K562 (cell line): ENCODE measurements around the gene PIK3CD. TPM values are rescaled to one million over a fixed set of nuclear protein-coding genes. Genes with fewer than 3 reads are reported as not detected.

Experiments used
- ATAC-seq: fragments of 200-7000 bp; cut with Tn5 transposase; 3 replicates; pipeline ENCODE4 v1.9.1; 2020; ENCODE audit warnings: moderate library complexity
- BruUV-seq: library from RNA; stranded (reverse); fragments of 400-500 nt; replicated peaks from 2 replicates; lab custom pipeline; 2021; lab: Mats Ljungman, UMichigan
- CTCF ChIA-PET: fragments of 300-600 bp; formaldehyde crosslinking; extraction: SDS; loops from one replicate; lab custom pipeline; 2021; ENCODE audit warnings: low intra/inter-chr PET ratio; lab: Yijun Ruan, JAX
- POLR2A ChIA-PET: fragments of 300-600, 350-650 bp; sonication (Branson Sonifier 250); formaldehyde crosslinking; extraction: SDS; loops from one replicate; lab custom pipeline; 2021; ENCODE audit warnings: antibody characterized with exemption, inconsistent platforms; lab: Yijun Ruan, JAX
- DNase-seq, 4 experiments: peaks; one replicate each; pipeline versions ENCODE4 v3.0.0 to v3.0.0-alpha.2; 2011 to 2018; ENCODE audit warnings: low spot score in 3 of 4, mixed read lengths in 3 of 4; ENCODE audit errors: extremely low read depth in 1 of 4
- FAIRE-seq: peaks from 2 replicates; lab custom pipeline; 2011; peaks lifted over from hg19 to GRCh38; lab: Jason Lieb, UNC
- H2AFZ ChIP-seq: 2 replicates; pipeline ENCODE4 v1.6.0; 2011; ENCODE audit warnings: low read depth, low read length, control low read depth, inconsistent platforms
- H3K27ac ChIP-seq: fragments of 200-600 bp; 3 replicates; pipeline ENCODE4 v1.8.0; 2011; ENCODE audit warnings: low read depth, mild to moderate bottlenecking, control low read depth, inconsistent platforms, low read length, moderate library complexity, mixed read lengths; ENCODE audit errors: extremely low read depth
- H3K27me3 ChIP-seq, 2 experiments: fragments of 300-600 bp in 1 of 2; 2 replicates in 1 of 2; 3 replicates in 1 of 2; pipeline versions ENCODE4 v1.6.0 to v1.8.0; 2011; ENCODE audit warnings: inconsistent platforms in 2 of 2, low read length in 2 of 2, mild to moderate bottlenecking in 1 of 2, mixed read lengths in 1 of 2, moderate library complexity in 1 of 2; ENCODE audit not compliant: control insufficient read depth in 2 of 2, insufficient read depth in 2 of 2
- H3K36me3 ChIP-seq: fragments of 300-600 bp; 3 replicates; pipeline ENCODE4 v1.8.0; 2011; ENCODE audit warnings: mild to moderate bottlenecking, low read length, inconsistent platforms; ENCODE audit not compliant: control insufficient read depth, insufficient read depth
- H3K4me1 ChIP-seq, 2 experiments: fragments of 200-600 bp in 1 of 2; replicated peaks in 1 of 2; 2 replicates in 1 of 2; 3 replicates in 1 of 2; pipeline versions ENCODE4 v1.5.1 to v1.8.0; 2011; ENCODE audit warnings: inconsistent platforms in 2 of 2, low read length in 2 of 2, mild to moderate bottlenecking in 1 of 2, mixed read lengths in 1 of 2, moderate library complexity in 1 of 2; ENCODE audit not compliant: control insufficient read depth in 2 of 2, insufficient read depth in 2 of 2
- H3K4me2 ChIP-seq: 2 replicates; pipeline ENCODE4 v1.6.1; 2011; ENCODE audit warnings: low read length, control low read depth, inconsistent platforms, mixed read lengths; ENCODE audit not compliant: insufficient read depth
- H3K4me3 ChIP-seq: fragments of 200-600 bp; sonication (generic), shearing (Covaris generic); 2 replicates; pipeline ENCODE4 v1.5.1; 2016; ENCODE audit warnings: control low read depth, inconsistent platforms
- H3K79me2 ChIP-seq: fragments of 200-600 bp; 3 replicates; pipeline ENCODE4 v1.8.0; 2011; ENCODE audit warnings: low read length, inconsistent platforms; ENCODE audit not compliant: control insufficient read depth, insufficient read depth
- H3K9ac ChIP-seq, 2 experiments: 2 replicates each; pipeline versions ENCODE4 v1.6.0 to v1.6.1; 2011; ENCODE audit warnings: low read depth in 2 of 2, low read length in 2 of 2, control low read depth in 1 of 2, inconsistent platforms in 1 of 2, mild to moderate bottlenecking in 1 of 2, mixed read lengths in 1 of 2; ENCODE audit not compliant: insufficient read depth in 1 of 2
- H3K9me1 ChIP-seq: one replicate; pipeline ENCODE4 v1.6.0; 2011; ENCODE audit warnings: inconsistent platforms, mild to moderate bottlenecking, low read length, moderate library complexity; ENCODE audit not compliant: control insufficient read depth, insufficient read depth
- H3K9me3 ChIP-seq: replicated peaks from 2 replicates; pipeline ENCODE4 v1.5.1; 2011; ENCODE audit warnings: low read depth, low read length, inconsistent platforms; ENCODE audit not compliant: control insufficient read depth, insufficient read depth
- H4K20me1 ChIP-seq: replicated peaks from 2 replicates; pipeline ENCODE4 v1.6.1; 2011; ENCODE audit warnings: low read length, inconsistent platforms, mixed read lengths; ENCODE audit not compliant: control insufficient read depth, insufficient read depth
- EGR1 ChIP-seq: fragments of 450-650 bp; conservative IDR thresholded peaks from 2 replicates; pipeline ENCODE4 v1.6.1; 2017; ENCODE audit warnings: mild to moderate bottlenecking
- EZH2 ChIP-seq: IDR thresholded peaks from 2 replicates; pipeline ENCODE4 v1.6.1; 2012; ENCODE audit warnings: low read depth, mild to moderate bottlenecking, inconsistent platforms, low read length, borderline replicate concordance
- PCBP1 ChIP-seq: fragments of 200-400 bp; formaldehyde crosslinking; IDR thresholded peaks from 2 replicates; pipeline ENCODE4 v1.6.1; 2018; ENCODE audit warnings: mild to moderate bottlenecking, low read depth, low read length; ENCODE audit not compliant: poor library complexity, severe bottlenecking
- SETDB1 ChIP-seq: IDR thresholded peaks from one replicate; pipeline ENCODE4 v1.6.1; 2012; ENCODE audit warnings: low read length, control low read depth, inconsistent platforms
- SP1 ChIP-seq: sonication (generic); formaldehyde crosslinking; IDR thresholded peaks from 2 replicates; pipeline ENCODE4 v1.8.1; 2022; ENCODE audit warnings: mild to moderate bottlenecking, missing genetic modification reagents
- SPI1 ChIP-seq: IDR thresholded peaks from 2 replicates; pipeline ENCODE4 v1.6.1; 2011; ENCODE audit warnings: low read depth, low read length, control low read depth, borderline replicate concordance
- ZNF133 ChIP-seq: fragments of 250-450 bp; sonication (Bioruptor Pico); IDR thresholded peaks from 2 replicates; pipeline ENCODE4 v1.4.0; 2020; ENCODE audit warnings: mild to moderate bottlenecking
- WGBS: fragments of 100-300 bp; shearing (Covaris generic); methylation state at CpG from one replicate; pipeline ENCODE4 v1.1.6; 2016; ENCODE audit warnings: low coverage, mixed read lengths; ENCODE audit not compliant: insufficient coverage; ENCODE audit errors: missing lambda C conversion rate; 5-methylcytosine and 5-hydroxymethylcytosine counted together
- in situ Hi-C: fragments of 300-500 bp; cut with MboI; formaldehyde crosslinking; loops from 4 replicates; pipeline ENCODE4 v1.15.0; 2018; ENCODE audit warnings: inconsistent platforms, mixed read lengths
- intact Hi-C: fragments of 100-400 bp; cut with micrococcal nuclease; formaldehyde crosslinking; loops from 2 replicates; pipeline ENCODE4 v1.14.2; 2022
- polyA plus RNA-seq, 8 experiments: library from polyadenylated mRNA; depleted of rRNA in 4 of 8; stranded (reverse) in 5 of 8; unstranded in 3 of 8; fragments of >200 nt; fragmentation: Nextera tagmentation in 2 of 8; fragmentation: Illumina TruSeq in 1 of 8; extraction: Ambion mirVana in 2 of 8; extraction: Trizol in 1 of 8; gene quantifications; 2 replicates each; pipeline versions ENCODE4 v1.2.1 to v1.2.3, GENCODE V29; 2011 to 2014; ENCODE audit warnings: inconsistent platforms in 1 of 8, missing spikeins in 1 of 8
- total RNA-seq, 7 experiments: library from RNA; depleted of rRNA in 6 of 7; stranded (reverse); fragments of >200 nt in 6 of 7; fragmentation: Illumina TruSeq in 2 of 7; extraction: Trizol in 2 of 7; gene quantifications; 2 replicates each; pipeline versions ENCODE4 v1.2.1 to v1.2.3, GENCODE V29; 2011 to 2021; ENCODE audit warnings: low replicate concordance in 1 of 7
- TF ChIP-seq, protein P1 (sequence below): IDR thresholded peaks from 2 replicates; pipeline ENCODE4 v1.6.1; 2011; ENCODE audit warnings: borderline replicate concordance, low read depth, mild to moderate bottlenecking, moderate library complexity, low read length; ENCODE audit not compliant: insufficient read depth, poor library complexity, severe bottlenecking

PIK3CD gene
- total and polyA plus RNA-seq, 9 of the 15 experiments (the other 6 are each of a cell fraction or from before 2014, with no cell fraction given) = 1.8 to 20.8 (median 7.2) TPM

DNA sequence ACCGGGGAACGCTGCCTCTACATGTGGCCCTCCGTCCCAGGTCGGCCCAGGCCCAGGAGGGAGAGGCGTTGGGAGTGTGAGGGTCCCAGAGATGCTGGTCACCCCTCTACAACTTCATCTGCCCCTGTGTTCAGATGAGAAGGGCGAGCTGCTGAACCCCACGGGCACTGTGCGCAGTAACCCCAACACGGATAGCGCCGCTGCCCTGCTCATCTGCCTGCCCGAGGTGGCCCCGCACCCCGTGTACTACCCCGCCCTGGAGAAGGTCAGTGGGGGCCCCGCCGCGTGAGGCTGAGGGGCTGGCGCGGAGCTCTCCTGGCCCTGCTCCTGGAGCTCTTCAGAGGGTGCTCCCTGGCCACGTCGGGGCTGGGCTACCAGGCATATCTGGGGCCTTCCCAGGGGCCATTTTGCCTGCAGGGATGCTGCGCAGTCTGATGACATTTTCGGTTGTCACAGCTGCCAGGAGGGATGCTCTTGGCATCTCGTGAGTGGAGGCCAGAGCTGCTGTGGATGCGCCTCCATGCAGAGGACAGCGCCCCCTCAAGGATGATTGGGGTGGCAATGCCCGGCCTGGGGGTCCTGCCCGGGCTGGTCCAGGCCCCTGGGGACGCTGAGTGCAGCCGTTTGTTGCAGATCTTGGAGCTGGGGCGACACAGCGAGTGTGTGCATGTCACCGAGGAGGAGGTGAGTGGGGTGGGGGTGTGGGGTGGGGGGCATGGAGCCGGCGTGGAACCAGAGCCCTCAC, 68.6 kb downstream of the PIK3CD start (continued):
- no peak for TF ChIP-seq ZNF133 (CRISPR knock-in tag)

- Histone ChIP-seq H3K27me3 (no peaks in the 10 kb centered on the region), H3K9me1 (peaks cover 3% of the 10 kb centered on the region), H4K20me1 (no peaks in the 10 kb centered on the region), H2AFZ (peak overlapping the region; percentile 37; the same call in 1 of the 2 replicates), H3K79me2 (peaks cover 21% of the 10 kb centered on the region), H3K9ac (peak overlapping the region in 1 of 2 experiments; percentile 76; a peak in 2 of 4 replicates), H3K4me3 (no peak overlapping the region), H3K4me2 (no peak overlapping the region), H3K36me3 (peaks cover 50% of the 10 kb centered on the region; the same call in 2 of the 3 replicates), H3K4me1 (peaks cover 38 to 82% of the 10 kb centered on the region in 2 experiments), H3K9me3 (no peaks in the 10 kb centered on the region), H3K27ac (no peak overlapping the region)
- FAIRE-seq (no peak), ATAC-seq (no peak), DNase-seq (no peak)
- intact Hi-C loops = loop anchor here (1.0 to 5.0 kb wide), 2 partner anchors 94 to 146 kb away; no protein-coding TSS in a partner anchor
- ChIA-PET POLR2A (interaction anchor here (0.5 to 2.5 kb wide), 8 partner anchors 9 to 493 kb away, joined by 3 to 10 read pairs (median 3); no protein-coding TSS in a partner anchor), CTCF (interaction anchor here (0.5 to 0.7 kb wide), 2 partner anchors 70 to 95 kb away, joined by 3 read pairs; no protein-coding TSS in a partner anchor)
- WGBS = 88% methylated on average over 28 of the region's 34 CpGs
- no TSS peak for BruUV-seq
- TF ChIP-seq, protein P1, sequence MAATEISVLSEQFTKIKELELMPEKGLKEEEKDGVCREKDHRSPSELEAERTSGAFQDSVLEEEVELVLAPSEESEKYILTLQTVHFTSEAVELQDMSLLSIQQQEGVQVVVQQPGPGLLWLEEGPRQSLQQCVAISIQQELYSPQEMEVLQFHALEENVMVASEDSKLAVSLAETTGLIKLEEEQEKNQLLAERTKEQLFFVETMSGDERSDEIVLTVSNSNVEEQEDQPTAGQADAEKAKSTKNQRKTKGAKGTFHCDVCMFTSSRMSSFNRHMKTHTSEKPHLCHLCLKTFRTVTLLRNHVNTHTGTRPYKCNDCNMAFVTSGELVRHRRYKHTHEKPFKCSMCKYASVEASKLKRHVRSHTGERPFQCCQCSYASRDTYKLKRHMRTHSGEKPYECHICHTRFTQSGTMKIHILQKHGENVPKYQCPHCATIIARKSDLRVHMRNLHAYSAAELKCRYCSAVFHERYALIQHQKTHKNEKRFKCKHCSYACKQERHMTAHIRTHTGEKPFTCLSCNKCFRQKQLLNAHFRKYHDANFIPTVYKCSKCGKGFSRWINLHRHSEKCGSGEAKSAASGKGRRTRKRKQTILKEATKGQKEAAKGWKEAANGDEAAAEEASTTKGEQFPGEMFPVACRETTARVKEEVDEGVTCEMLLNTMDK = no peak
- TF ChIP-seq SETDB1 = no peak
- TF ChIP-seq EGR1 = 0 out of 2 replicates have a peak, but pooled peaks have one; percentile 24
- 0 out of 2 replicates have a peak, but pooled peaks have one; percentile 14 for TF ChIP-seq SPI1
- TF ChIP-seq PCBP1 = peak; percentile 27
- TF ChIP-seq EZH2 = no peak
- 0 out of 2 replicates have a peak, but pooled peaks have one; percentile 4 for TF ChIP-seq SP1
- in situ Hi-C loops = no loop called here
These were observed 69.5 kb downstream of the PIK3CD start for GRCh38 chr1:9720785-9721605.
